ENCODE data around the gene PDE7B.
"Not testable (repeated sequence)": the region's sequence is repeated elsewhere in the genome, so short reads cannot be mapped to it uniquely, and the experiment has no call there.

Gene PDE7B

GRCh38 chr6:135842618-135843392, 8.7 kb upstream of the PDE7B start:
- no peak for DNase-seq (ENCODE audit: low read depth, low spot score)

- DNase-seq (ENCODE audit: low read depth, low spot score): no peak
Measured at GRCh38 chr6:135850882-135851281, 619 bp upstream of the PDE7B start.

GRCh38 chr6:135852746-135853145, 1.2 kb downstream of the PDE7B start:
- DNase-seq (ENCODE audit: low read depth, low spot score): no peak

DNA sequence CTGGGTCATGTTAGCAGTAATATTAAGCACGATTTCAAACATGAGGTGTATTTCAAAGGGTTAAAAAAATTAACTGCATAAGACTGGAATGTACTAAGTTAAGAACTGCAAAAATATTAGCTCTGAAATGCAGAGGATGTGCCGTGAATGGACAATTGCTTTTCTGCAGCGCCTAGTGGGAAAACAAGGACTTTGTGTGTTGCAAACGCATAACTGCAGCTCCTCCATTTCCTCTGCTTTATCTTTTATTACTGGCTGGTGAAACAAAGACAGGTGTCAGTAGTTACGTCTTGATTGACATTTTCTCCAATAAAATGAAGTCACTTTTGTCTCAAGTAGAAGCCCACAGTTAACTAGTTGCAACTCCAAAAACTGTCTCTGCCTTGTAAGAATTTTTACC, 1.7 kb downstream of the PDE7B start:
- no peak for DNase-seq (ENCODE audit: low read depth, low spot score)

GRCh38 chr6:135853986-135854385, 2.5 kb downstream of the PDE7B start:
- DNase-seq (ENCODE audit: low read depth, low spot score): no peak

DNA sequence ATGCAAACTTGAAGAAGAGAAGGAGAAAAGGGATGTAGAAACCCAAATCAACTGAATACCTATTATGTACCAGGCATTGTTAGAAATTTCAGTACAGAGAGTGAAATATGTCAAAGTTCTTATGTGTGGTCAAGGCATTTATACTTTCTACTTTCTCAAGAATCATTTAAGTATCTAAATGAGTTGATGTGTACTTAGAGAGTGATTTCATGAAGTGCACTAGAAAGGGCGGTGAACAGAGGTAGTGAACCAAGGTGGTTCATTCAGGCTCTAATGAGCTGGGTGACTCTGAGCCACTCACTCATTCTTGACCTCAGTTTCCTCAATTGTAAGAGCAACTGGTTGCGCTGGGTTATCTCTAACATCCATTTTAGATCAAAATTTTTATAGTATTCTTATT, 3.3 kb downstream of the PDE7B start:
- no peak for DNase-seq (ENCODE audit: low read depth, low spot score)

DNA sequence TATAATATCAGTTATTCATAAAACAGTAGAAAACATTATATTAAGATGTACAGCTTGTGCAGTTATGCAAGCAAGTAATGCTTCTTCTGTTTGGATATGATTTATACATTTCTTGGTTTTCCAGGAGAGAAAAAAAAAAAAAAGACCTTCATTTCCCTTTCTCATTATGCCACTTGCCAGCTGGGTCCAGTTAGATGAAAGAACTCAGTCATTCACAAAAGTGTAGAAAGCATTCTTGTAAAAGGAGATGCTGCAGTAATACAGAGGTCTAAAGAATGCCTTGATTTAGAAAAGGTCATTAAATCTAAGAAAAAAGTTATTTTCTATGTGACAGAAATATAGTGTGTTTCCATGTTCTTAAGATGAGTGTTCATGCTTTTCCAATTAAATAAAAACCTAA, 7.4 kb downstream of the PDE7B start:
- no peak for DNase-seq (ENCODE audit: low read depth, low spot score)

GRCh38 chr6:135860361-135860760, 8.9 kb downstream of the PDE7B start:
- DNase-seq (ENCODE audit: low read depth, low spot score): no peak

DNA sequence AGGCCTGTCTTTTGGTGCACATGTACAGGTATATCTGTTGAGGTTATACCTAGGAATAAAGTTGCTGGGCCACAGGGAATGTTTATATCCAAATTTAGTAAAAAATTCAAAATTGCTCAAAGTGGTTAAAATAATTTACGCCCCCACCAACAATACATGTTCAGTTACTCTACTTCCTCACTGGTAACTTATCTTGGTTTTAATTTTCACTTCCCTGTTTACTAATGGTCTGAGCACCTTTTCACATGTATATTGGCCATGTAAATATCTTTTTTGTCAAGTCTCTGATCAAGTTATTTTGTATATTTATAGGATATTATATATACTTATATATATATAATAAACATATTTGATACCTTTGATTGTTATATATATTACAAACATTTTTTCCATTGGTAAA, 9.7 kb downstream of the PDE7B start:
- DNase-seq (ENCODE audit: low read depth, low spot score): no peak

DNA sequence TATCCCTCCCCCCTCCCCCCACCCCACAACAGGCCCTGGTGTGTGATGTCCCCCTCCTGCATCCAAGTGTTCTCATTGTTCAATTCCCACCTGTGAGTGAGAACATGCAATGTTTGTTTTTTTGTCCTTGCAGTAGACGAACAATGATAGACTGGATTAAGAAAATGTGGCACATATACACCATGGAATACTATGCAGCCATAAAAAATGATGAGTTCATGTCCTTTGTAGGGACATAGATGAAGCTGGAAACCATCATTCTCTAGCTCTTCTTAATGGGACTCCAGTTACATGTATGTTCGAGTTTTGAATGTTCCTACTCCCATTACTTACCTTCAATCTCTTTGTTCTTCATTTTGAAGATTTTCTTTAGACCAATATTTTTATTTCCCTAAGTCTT, 13.4 kb downstream of the PDE7B start:
- not testable (repeated sequence) for DNase-seq (ENCODE audit: low read depth, low spot score)

- no peak for DNase-seq (ENCODE audit: low read depth, low spot score)
Measured at GRCh38 chr6:135866445-135867123, 15.1 kb downstream of the PDE7B start.

- no peak for DNase-seq (ENCODE audit: low read depth, low spot score)
Measured at GRCh38 chr6:135867332-135867731, 15.8 kb downstream of the PDE7B start.

- no peak for DNase-seq (ENCODE audit: low read depth, low spot score)
Measured at GRCh38 chr6:135869857-135870256, 18.4 kb downstream of the PDE7B start.

- no peak for DNase-seq (ENCODE audit: low read depth, low spot score)
Measured at GRCh38 chr6:135870722-135871121, 19.2 kb downstream of the PDE7B start.

DNA sequence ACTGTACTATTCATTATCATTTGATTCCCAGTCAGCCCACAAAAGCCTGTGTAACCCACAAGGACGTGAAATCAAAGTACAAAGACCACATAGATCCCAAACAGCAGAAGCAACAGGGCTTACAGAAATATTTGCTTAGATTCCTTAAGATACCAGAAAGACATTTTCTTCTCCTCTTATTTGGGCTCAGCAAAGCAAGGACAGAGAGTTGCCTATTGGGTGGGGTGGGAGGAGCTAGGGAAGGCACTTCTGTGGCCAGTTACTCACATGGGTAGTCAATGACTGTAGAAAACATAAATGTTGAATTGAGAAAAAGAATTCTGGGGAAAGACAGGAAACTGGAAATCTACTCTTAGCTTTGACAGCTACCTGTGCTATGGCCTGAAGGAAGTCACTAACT, 19.8 kb downstream of the PDE7B start:
- no peak for DNase-seq (ENCODE audit: low read depth, low spot score)

- no peak for DNase-seq (ENCODE audit: low read depth, low spot score)
Measured at GRCh38 chr6:135871878-135872277, 20.4 kb downstream of the PDE7B start.

GRCh38 chr6:135875446-135875845, 23.9 kb downstream of the PDE7B start:
- no peak for DNase-seq (ENCODE audit: low read depth, low spot score)

DNA sequence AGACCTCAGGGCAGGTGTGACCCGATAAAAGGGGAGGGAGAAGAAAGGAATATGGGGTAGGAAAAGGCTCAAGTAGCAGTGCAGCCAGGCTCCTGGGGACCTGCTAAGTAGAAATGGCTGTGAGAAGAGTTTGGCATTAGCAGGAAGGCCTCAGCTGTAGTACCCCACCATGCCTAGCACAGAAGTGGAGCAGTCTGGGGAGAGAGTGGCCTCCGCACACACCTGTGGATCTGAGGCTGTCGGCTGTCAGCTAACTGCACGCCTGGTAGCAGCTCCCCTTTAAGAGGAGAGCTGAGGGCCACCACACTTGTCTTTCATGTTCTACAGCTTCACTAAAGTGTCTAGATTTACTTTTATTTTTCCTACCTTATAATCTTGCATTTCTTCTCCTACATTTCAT, 24.6 kb downstream of the PDE7B start:
- DNase-seq (ENCODE audit: low read depth, low spot score): no peak

DNA sequence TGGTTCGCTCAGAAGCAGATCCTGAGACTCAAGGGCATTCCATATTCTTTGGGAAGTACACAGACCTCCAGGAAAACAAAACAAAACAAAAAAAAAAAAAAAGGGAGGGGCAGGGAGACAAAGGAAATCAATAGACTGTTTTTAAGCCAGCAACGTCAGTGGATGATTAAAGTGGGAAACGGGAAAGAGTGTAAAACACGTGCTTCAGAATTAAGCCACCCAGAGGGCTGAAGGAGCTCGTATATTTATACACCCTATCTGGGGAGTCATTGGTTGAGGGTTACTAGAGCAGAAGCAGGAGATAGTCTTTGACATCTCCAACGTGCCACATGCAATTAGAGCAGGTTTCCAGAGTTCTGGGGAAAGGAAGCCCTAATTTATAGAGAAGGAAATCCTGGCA, 26.2 kb downstream of the PDE7B start:
- DNase-seq (ENCODE audit: low read depth, low spot score): no peak

DNA sequence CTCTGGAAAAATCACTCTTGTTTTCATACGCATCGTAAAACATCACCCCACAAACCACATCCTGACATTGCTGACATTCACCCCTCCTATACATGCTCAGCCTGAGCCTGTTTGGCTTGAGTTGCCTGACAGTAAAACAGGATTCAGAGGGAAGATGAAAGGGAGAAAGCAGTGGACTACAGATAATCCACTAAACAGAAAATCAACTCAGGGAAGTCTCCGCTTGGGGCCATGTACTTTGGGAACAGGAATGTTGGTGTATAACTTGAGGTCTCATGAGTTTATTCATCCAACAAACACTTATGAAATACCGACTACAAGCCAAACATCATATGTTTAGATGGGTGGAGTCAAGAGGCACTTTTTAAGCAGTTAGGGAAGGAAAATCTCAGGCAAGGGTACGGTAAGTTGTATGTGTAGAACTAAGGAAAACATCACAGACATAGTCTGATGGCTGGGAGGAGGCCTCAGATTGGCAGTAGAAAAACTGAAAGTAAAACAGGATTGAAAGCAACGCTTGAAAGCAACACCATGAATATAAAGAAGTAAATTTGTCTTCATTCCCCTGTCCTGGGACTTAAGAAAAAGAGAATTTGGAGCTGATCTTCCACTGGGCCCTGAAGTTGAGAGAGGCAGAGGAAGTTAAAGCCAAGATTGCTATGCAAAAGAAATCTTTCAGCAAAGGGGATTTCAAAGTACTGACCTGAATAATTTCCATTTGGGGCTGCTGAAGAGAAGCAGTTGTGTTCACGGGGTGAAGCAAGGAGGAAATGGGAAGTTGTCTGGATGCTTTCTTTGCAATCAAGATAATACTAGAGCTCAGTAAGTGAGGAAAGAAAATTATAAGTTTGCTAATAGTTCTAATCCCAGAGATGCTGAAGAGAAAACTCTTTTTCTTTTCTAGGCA, 28.8 kb downstream of the PDE7B start:
- DNase-seq (ENCODE audit: low read depth, low spot score): no peak

GRCh38 chr6:135883045-135883444, 31.5 kb downstream of the PDE7B start:
- no peak for DNase-seq (ENCODE audit: low read depth, low spot score)

DNA sequence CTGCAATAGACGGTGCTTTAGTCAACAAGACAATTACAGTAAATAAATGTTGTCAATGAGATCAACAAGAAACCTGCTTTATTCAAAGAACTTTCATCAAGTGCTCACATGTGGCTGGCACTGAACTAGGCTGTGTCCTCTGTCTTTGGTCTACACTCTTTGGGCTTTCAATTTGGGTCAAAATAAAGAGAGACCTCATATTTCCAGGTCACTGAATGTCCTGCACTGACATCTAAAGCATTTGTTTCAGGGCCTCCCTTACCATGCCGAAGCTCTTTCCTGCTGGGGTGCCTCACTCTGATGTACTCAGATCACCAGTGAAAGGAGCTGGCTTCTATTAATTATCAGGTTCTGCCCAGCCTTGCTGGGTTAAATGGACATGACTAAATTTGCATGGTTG, 32.0 kb downstream of the PDE7B start:
- no peak for DNase-seq (ENCODE audit: low read depth, low spot score)
